Ovary (tissue), 3 donors: ENCODE results near the gene TOB2.
"Not testable (repeated sequence)": the region's sequence is repeated elsewhere in the genome, so short reads cannot be mapped to it uniquely, and the experiment has no call there.

Source experiments
- CTCF ChIP-seq, 3 donors: fragments of 450-650 bp in 2 of 3; fragments of 200-600 bp in 1 of 3; IDR thresholded peaks; one replicate each; pipeline versions ENCODE4 v1.5.1 to v1.8.0; 2016 to 2022; ENCODE audit warnings: antibody characterized with exemption in 3 of 3, mild to moderate bottlenecking in 1 of 3
- EP300 ChIP-seq: sonication (generic); formaldehyde crosslinking; IDR thresholded peaks from one replicate; pipeline ENCODE4 v1.6.1; 2017; ENCODE audit warnings: antibody characterized with exemption
- donor health status: DM: no; HTN: no; CAD: no.

GRCh38 chr22:41460071-41460470, 13.5 kb upstream of the TOB2 start:
- not testable (repeated sequence) for TF ChIP-seq CTCF (IDR thresholded peaks at IDR 0.05); EP300
